Mesenchymal stem cell (in vitro differentiated cells and primary cell): ENCODE results near the gene ZNF469.

ENCODE experiments used
- DNase-seq: peaks from one replicate; pipeline ENCODE4 v3.0.0-alpha.2; 2013
- H2AFZ ChIP-seq: one replicate; pipeline ENCODE4 v1.6.1; 2013; ENCODE audit warnings: low read depth, mild to moderate bottlenecking, control low read depth, inconsistent platforms, low read length, moderate library complexity
- H2AK5ac ChIP-seq: 2 replicates; pipeline ENCODE4 v1.6.1; 2013; ENCODE audit warnings: low read length, moderate library complexity, mild to moderate bottlenecking, inconsistent platforms; ENCODE audit not compliant: severe bottlenecking
- H2BK120ac ChIP-seq: one replicate; pipeline ENCODE4 v1.6.1; 2013; ENCODE audit warnings: low read depth, mild to moderate bottlenecking, inconsistent platforms, low read length, moderate library complexity
- H2BK12ac ChIP-seq, 2 experiments: one replicate each; pipeline ENCODE4 v1.6.1; 2013; ENCODE audit warnings: inconsistent platforms in 2 of 2, low read length in 2 of 2, mild to moderate bottlenecking in 2 of 2, moderate library complexity in 2 of 2, control low read depth in 1 of 2
- H2BK15ac ChIP-seq: one replicate; pipeline ENCODE4 v1.6.1; 2013; ENCODE audit warnings: mild to moderate bottlenecking, low read depth, inconsistent platforms; ENCODE audit not compliant: poor library complexity, severe bottlenecking
- H2BK5ac ChIP-seq: 2 replicates; pipeline ENCODE4 v1.6.1; 2013; ENCODE audit warnings: low read depth, mild to moderate bottlenecking, low read length, control low read depth, inconsistent platforms; ENCODE audit not compliant: poor library complexity, severe bottlenecking
- H3K14ac ChIP-seq, 2 experiments: one replicate each; pipeline ENCODE4 v1.6.1; 2013; ENCODE audit warnings: inconsistent platforms in 2 of 2, low read length in 2 of 2, control low read depth in 1 of 2, mild to moderate bottlenecking in 1 of 2, moderate library complexity in 1 of 2
- H3K18ac ChIP-seq, 2 experiments: one replicate each; pipeline ENCODE4 v1.6.1; 2013; ENCODE audit warnings: inconsistent platforms in 2 of 2, low read length in 2 of 2, control low read depth in 1 of 2, low read depth in 1 of 2, mild to moderate bottlenecking in 1 of 2
- H3K23ac ChIP-seq, 2 experiments: one replicate each; pipeline ENCODE4 v1.6.1; 2013; ENCODE audit warnings: inconsistent platforms in 2 of 2, low read length in 2 of 2, mild to moderate bottlenecking in 2 of 2, moderate library complexity in 2 of 2, control low read depth in 1 of 2
- H3K27ac ChIP-seq: 2 replicates; pipeline ENCODE4 v1.5.1; 2013; ENCODE audit warnings: mild to moderate bottlenecking, moderate library complexity, low read length, control low read depth, inconsistent platforms; ENCODE audit not compliant: poor library complexity, severe bottlenecking
- H3K27me3 ChIP-seq, 2 experiments: 2 replicates each; pipeline versions ENCODE4 v1.6.1 to v1.7.0; 2013; ENCODE audit warnings: low read length in 2 of 2, mild to moderate bottlenecking in 2 of 2, moderate library complexity in 2 of 2, control low read depth in 1 of 2, inconsistent platforms in 1 of 2; ENCODE audit not compliant: control insufficient read depth in 1 of 2, insufficient read depth in 1 of 2
- H3K36me3 ChIP-seq, 2 experiments: 2 replicates each; pipeline versions ENCODE4 v1.6.1 to v1.7.0; 2013; ENCODE audit warnings: low read length in 2 of 2, control low read depth in 1 of 2, inconsistent platforms in 1 of 2, low read depth in 1 of 2, mild to moderate bottlenecking in 1 of 2; ENCODE audit not compliant: insufficient read depth in 2 of 2, control insufficient read depth in 1 of 2
- H3K4ac ChIP-seq, 2 experiments: one replicate each; pipeline ENCODE4 v1.6.1; 2013; ENCODE audit warnings: inconsistent platforms in 2 of 2, low read length in 2 of 2, mild to moderate bottlenecking in 2 of 2, moderate library complexity in 2 of 2, control low read depth in 1 of 2, low read depth in 1 of 2
- H3K4me1 ChIP-seq: 2 replicates; pipeline ENCODE4 v1.6.1; 2013; ENCODE audit warnings: low read depth, low read length, control low read depth; ENCODE audit not compliant: control insufficient read depth, insufficient read depth
- H3K4me2 ChIP-seq: 2 replicates; pipeline ENCODE4 v1.6.1; 2013; ENCODE audit warnings: low read length, mild to moderate bottlenecking, inconsistent platforms; ENCODE audit not compliant: poor library complexity, severe bottlenecking
- H3K4me3 ChIP-seq, 2 experiments: 2 replicates each; pipeline versions ENCODE4 v1.5.1 to v1.7.0; 2013; ENCODE audit warnings: low read length in 2 of 2, mild to moderate bottlenecking in 2 of 2, control low read depth in 1 of 2, low read depth in 1 of 2; ENCODE audit not compliant: insufficient read depth in 1 of 2
- H3K79me1 ChIP-seq: replicated peaks from 2 replicates; pipeline ENCODE4 v1.6.1; 2013; ENCODE audit warnings: mild to moderate bottlenecking, control low read depth, low read length, inconsistent platforms; ENCODE audit not compliant: poor library complexity, severe bottlenecking
- H3K9ac ChIP-seq: 2 replicates; pipeline ENCODE4 v1.7.0; 2013; ENCODE audit warnings: mild to moderate bottlenecking, low read length, moderate library complexity
- H3K9me3 ChIP-seq: 2 replicates; pipeline ENCODE4 v1.7.0; 2013; ENCODE audit warnings: mild to moderate bottlenecking, low read length; ENCODE audit not compliant: control insufficient read depth
- H4K8ac ChIP-seq: one replicate; pipeline ENCODE4 v1.6.1; 2013; ENCODE audit warnings: inconsistent platforms, mild to moderate bottlenecking, low read length, moderate library complexity
- H4K91ac ChIP-seq: one replicate; pipeline ENCODE4 v1.6.1; 2013; ENCODE audit warnings: mild to moderate bottlenecking, low read length, inconsistent platforms
- WGBS: methylation state at CpG from one replicate; pipeline ENCODE4 v1.1.7; 2013; ENCODE audit warnings: mixed read lengths; 5-methylcytosine and 5-hydroxymethylcytosine counted together

The ZNF469 gene

DNA sequence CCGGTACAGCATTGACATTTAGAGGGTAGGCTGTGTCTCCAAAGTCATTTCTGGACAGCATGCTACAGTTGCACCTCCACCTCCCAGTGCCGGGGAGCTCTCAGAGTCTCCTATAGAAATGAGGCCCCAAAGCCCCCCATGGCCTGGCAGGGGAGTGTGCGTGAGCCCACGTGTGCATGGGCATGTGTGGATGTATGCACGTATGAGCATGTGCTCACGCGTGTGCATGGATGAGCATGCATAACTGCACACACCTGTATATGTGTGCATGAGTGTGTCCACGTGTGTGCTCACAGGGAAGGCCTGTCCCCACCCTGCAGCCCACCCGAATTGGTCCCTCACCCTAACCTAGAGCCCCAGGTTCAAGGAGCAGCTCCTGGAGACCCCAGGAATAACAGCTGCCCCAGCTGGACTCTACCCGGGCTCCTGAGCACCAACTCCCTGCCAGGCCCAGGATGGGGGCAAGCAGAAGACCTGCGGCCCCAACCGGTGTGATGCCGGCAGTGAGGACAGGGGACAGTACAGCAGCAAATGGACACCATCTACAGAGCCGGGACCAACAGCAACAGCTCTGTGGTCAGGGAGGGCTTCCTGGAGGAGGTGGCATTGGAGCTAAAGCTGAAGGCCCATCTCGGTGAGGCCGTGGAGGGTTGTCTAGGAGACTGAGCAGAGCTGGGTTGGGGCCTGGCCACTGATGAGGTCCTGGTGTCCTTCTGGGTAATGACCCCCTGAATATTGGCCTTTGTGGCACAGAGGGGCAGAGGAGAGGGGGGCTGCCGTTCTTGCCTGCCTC, 35.1 kb downstream of the ZNF469 start:
- Histone ChIP-seq H3K23ac (no peak overlapping the region), H2BK12ac (no peak overlapping the region), H2BK15ac (no peak overlapping the region), H3K18ac (no peak overlapping the region), H3K4me1 (peaks cover 4% of the 10 kb centered on the region), H2BK120ac (no peak overlapping the region), H2AFZ (no peak overlapping the region), H3K79me1 (peaks cover 3% of the 10 kb centered on the region), H3K27ac (no peak overlapping the region), H3K27me3 (no peaks in the 10 kb centered on the region), H2AK5ac (no peak overlapping the region), H3K9me3 (no peaks in the 10 kb centered on the region), H4K8ac (no peak overlapping the region), H2BK5ac (no peak overlapping the region), H3K9ac (no peak overlapping the region), H4K91ac (no peak overlapping the region), H3K4me2 (no peak overlapping the region), H3K4me3 (no peak overlapping the region), H3K36me3 (peaks cover 6 to 15% of the 10 kb centered on the region in 2 experiments), H3K14ac (no peak overlapping the region), H3K4ac (no peak overlapping the region)
- no peak for DNase-seq
- WGBS, result 89% methylated on average over 17 of the region's 17 CpGs

DNA sequence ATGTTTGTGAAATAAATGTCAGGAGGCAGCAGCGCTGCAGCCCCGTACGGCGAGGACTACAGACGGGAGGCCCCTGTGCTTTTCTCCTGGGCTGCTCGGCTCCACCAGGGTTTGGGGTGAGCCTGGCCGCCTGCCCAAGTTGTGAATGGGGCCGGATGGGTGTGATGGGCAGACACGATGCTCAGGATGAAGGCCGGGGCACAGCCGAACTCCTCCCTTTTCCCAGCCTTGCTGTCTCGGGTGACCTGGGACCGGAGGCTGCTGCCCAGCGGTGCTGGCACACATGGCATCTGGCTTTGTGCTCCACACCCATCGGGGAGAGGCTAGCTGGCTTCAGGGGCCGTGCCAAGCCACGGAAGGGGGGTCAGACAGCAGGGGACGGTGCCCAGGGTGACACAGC, 36.1 kb downstream of the ZNF469 start:
- WGBS, result 84% methylated on average over 17 of the region's 18 CpGs

DNA sequence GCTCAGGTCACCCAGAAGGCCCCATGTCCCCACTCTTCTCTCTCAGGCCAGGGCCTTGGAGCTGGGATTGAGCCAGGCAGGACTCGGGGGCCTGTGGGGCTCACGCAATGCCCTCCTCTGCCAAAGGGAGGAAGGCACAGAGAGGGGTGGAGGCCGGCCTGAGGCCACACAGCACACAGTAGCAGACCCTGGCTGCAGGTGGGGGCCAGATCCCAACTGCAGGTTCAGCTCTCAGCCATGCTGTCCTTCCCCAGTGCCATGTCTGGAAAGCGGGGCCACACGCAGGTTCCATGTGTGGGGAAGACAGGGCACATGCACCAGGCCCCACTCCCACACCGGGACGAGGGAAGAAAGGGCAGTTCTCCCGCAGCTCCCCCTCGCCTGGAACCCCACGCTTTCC, 37.0 kb downstream of the ZNF469 start:
- H2BK5ac ChIP-seq, result no peak overlapping the region
- H3K4me2 ChIP-seq, result no peak overlapping the region
- H3K23ac ChIP-seq, result peak overlapping the region in 1 of 2 experiments; percentile 28
- no peak overlapping the region for H3K18ac ChIP-seq
- no peak overlapping the region for H3K27ac ChIP-seq
- no peak overlapping the region for H3K14ac ChIP-seq
- no peak overlapping the region for H3K4ac ChIP-seq
- DNase-seq, result no peak
- no peak overlapping the region for H2BK120ac ChIP-seq
- WGBS, result 96% methylated on average over 10 of the region's 10 CpGs
- no peak overlapping the region for H3K4me3 ChIP-seq
- peaks cover 3% of the 10 kb centered on the region for H3K79me1 ChIP-seq
- H2BK12ac ChIP-seq, result no peak overlapping the region
- H3K27me3 ChIP-seq, result no peaks in the 10 kb centered on the region
- no peak overlapping the region for H2AK5ac ChIP-seq
- H4K8ac ChIP-seq, result no peak overlapping the region
- no peak overlapping the region for H2BK15ac ChIP-seq
- H4K91ac ChIP-seq, result no peak overlapping the region
- H3K9ac ChIP-seq, result no peak overlapping the region
- no peaks in the 10 kb centered on the region for H3K9me3 ChIP-seq
- H3K4me1 ChIP-seq, result peaks cover 4% of the 10 kb centered on the region
- H3K36me3 ChIP-seq, result peaks cover 6 to 9% of the 10 kb centered on the region in 2 experiments
- no peak overlapping the region for H2AFZ ChIP-seq

More for the DNA sequence above, 36.1 kb downstream of the ZNF469 start:
- no peak overlapping the region for H2BK15ac ChIP-seq
- no peak overlapping the region for H3K27ac ChIP-seq
- no peak overlapping the region for H2AK5ac ChIP-seq
- no peak overlapping the region for H2BK5ac ChIP-seq
- H3K79me1 ChIP-seq, result peaks cover 3% of the 10 kb centered on the region
- H2BK120ac ChIP-seq, result no peak overlapping the region
- peaks cover 6 to 11% of the 10 kb centered on the region in 2 experiments for H3K36me3 ChIP-seq
- no peak for DNase-seq
- H3K9ac ChIP-seq, result no peak overlapping the region
- no peaks in the 10 kb centered on the region for H3K9me3 ChIP-seq
- H3K18ac ChIP-seq, result no peak overlapping the region
- no peak overlapping the region for H2BK12ac ChIP-seq
- H3K4me2 ChIP-seq, result no peak overlapping the region
- H3K4me3 ChIP-seq, result no peak overlapping the region
- peak overlapping the region in 1 of 2 experiments; percentile 19 for H3K14ac ChIP-seq
- no peak overlapping the region for H2AFZ ChIP-seq
- H3K4ac ChIP-seq, result no peak overlapping the region
- H4K91ac ChIP-seq, result peak overlapping the region; percentile 44
- no peaks in the 10 kb centered on the region for H3K27me3 ChIP-seq
- H4K8ac ChIP-seq, result no peak overlapping the region
- H3K4me1 ChIP-seq, result peaks cover 4% of the 10 kb centered on the region
- H3K23ac ChIP-seq, result no peak overlapping the region

DNA sequence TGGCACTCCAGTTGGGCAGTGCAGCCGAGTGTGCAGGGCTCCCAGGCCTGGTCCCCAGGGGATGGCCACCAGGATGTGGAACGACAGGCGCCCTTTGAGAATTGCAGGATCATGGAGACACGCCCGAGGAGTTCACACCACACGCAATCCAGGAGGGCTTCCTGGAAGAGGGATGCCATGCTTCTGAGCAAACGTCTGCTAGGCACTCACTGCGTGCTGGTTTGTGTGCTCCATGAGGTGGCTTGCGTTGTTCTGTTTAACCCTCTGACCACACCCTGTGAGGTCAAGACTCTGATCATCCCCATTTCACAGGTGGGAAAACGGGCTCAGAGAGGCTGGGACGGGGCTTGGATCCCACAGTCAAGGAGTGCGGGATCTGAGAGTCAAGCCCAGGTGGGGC, 37.7 kb downstream of the ZNF469 start:
- Histone ChIP-seq H3K4me3 (no peak overlapping the region), H3K4me1 (peaks cover 2% of the 10 kb centered on the region)

More for the DNA sequence above, 37.7 kb downstream of the ZNF469 start:
- Histone ChIP-seq H2BK12ac (no peak overlapping the region), H3K79me1 (peaks cover 3% of the 10 kb centered on the region), H2AFZ (no peak overlapping the region), H3K23ac (no peak overlapping the region), H3K4ac (no peak overlapping the region), H2AK5ac (no peak overlapping the region), H3K27me3 (no peaks in the 10 kb centered on the region), H4K91ac (no peak overlapping the region), H3K36me3 (peaks cover 6 to 9% of the 10 kb centered on the region in 2 experiments), H3K27ac (no peak overlapping the region), H2BK15ac (no peak overlapping the region), H2BK120ac (no peak overlapping the region), H4K8ac (no peak overlapping the region), H3K4me2 (no peak overlapping the region), H2BK5ac (no peak overlapping the region), H3K14ac (no peak overlapping the region), H3K18ac (no peak overlapping the region), H3K9ac (no peak overlapping the region), H3K9me3 (no peaks in the 10 kb centered on the region)
- DNase-seq, result no peak
- WGBS, result 91% methylated on average over 11 of the region's 12 CpGs
